ENCODE data around the gene ODAD4.
A peak's percentile ranks its signal among the peaks of the same experiment; 100 is the strongest.

ODAD4 gene

DNA sequence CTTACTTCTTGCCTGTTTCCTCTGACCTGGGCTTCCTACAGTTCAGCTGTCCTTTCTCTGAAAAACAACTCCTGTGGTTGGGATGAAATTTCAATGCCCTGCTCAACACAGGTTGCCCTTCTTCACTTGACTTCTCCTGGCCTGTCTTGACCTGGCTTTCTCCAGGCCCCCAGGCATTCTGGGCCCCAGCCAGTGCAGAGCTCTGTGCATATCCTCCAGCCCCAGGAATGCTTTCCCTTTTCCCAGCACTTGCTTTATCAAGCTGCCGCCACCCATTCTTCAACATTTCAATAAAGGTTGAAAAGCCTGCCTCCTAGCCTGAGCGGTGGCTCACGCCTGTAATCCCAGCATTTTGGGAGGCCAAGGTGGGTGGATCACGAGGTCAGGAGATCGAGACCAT, 10.8 kb downstream of the ODAD4 start:
- no peak for DNase-seq (ENCODE audit: low read depth)

DNA sequence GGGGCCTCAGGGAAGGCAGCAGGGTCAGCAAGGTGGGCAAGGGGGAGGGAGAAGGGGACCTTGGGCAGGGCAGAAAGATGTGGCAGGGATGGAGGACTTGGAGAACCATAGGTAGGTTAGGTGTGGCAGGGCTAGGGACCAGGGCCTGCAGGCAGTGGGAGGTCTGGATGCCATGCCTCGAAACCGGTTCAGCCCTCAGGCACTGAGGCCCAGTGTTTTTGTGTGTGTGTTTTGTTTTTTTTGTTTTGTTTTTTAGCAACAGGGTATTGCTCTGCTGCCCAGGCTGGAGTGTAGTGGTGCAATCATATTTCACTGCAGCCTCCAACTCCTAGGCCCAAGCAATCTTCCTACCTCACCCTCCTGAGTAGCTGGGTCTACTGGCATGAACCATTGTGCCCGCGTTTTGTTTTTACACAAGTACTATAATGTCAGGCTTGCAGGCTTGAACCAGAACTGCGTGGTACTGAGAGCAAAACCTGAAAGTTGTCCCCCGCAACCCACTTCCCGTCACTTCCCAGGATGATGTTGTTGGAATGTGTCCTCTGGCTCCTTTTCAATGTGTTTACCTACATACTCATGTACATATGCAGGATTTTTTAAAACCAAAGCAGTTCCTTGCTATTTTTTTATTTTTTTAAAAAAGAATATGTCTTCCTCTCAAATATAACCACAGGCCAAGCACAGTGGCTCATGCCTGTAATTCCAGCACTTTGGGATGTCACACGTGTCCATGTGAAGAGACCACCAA, 12.4 kb downstream of the ODAD4 start:
- no peak for DNase-seq (ENCODE audit: low read depth)

- no peak for DNase-seq (ENCODE audit: low read depth)
Measured at GRCh38 chr17:41943492-41943891, 13.1 kb downstream of the ODAD4 start.

GRCh38 chr17:41944943-41945342, 14.5 kb downstream of the ODAD4 start:
- no peak for DNase-seq (ENCODE audit: low read depth)

GRCh38 chr17:41948762-41949460, 18.5 kb downstream of the ODAD4 start:
- no peak for DNase-seq (ENCODE audit: low read depth)

- DNase-seq (ENCODE audit: low read depth): no peak
Measured at GRCh38 chr17:41956522-41956921, 26.1 kb downstream of the ODAD4 start.

GRCh38 chr17:41957031-41957868, 26.8 kb downstream of the ODAD4 start:
- no peak for DNase-seq (ENCODE audit: low read depth)

GRCh38 chr17:41957869-41958439, 27.5 kb downstream of the ODAD4 start:
- no peak for DNase-seq (ENCODE audit: low read depth)

DNA sequence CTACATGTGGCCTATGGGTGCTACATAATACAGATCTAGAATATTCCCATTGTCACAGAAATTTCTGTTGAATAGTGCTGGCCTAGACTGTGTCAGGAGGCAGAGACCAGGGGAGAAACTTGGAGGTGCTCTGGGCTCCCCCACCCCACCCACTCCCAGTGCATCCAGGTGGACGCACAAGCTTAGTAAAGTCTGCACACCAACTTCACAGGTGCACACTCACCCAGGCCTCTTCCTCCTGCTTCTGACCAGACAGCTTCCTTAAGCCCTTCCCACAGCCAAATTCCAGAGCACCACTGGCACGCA, 28.6 kb downstream of the ODAD4 start:
- DNase-seq (ENCODE audit: low read depth): no peak

GRCh38 chr17:41959336-41960095, 29.1 kb downstream of the ODAD4 start:
- no peak for DNase-seq (ENCODE audit: low read depth)

DNA sequence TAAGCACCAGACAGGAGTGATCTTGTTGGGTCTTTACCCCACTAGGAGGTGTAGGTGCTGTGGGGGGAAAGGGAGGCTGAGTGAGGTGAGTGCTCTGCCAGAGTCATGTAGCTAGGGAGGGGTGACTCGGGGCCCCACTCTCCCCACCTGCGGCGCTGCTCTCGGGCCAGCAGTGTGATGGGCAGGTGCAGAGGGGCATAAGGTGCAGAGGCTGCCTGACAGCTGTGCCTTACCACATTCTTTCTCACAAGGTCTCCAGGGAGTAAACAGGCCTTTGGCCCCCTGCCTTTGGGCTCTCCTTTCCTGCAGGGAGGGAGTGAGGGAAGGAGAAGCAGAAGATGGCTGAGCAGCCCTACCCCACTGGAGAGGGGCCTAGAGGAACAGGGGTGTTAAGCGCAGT, 31.7 kb downstream of the ODAD4 start:
- DNase-seq (ENCODE audit: low read depth): no peak

GRCh38 chr17:41962768-41963434, 32.5 kb downstream of the ODAD4 start:
- DNase-seq (ENCODE audit: low read depth): no peak

DNA sequence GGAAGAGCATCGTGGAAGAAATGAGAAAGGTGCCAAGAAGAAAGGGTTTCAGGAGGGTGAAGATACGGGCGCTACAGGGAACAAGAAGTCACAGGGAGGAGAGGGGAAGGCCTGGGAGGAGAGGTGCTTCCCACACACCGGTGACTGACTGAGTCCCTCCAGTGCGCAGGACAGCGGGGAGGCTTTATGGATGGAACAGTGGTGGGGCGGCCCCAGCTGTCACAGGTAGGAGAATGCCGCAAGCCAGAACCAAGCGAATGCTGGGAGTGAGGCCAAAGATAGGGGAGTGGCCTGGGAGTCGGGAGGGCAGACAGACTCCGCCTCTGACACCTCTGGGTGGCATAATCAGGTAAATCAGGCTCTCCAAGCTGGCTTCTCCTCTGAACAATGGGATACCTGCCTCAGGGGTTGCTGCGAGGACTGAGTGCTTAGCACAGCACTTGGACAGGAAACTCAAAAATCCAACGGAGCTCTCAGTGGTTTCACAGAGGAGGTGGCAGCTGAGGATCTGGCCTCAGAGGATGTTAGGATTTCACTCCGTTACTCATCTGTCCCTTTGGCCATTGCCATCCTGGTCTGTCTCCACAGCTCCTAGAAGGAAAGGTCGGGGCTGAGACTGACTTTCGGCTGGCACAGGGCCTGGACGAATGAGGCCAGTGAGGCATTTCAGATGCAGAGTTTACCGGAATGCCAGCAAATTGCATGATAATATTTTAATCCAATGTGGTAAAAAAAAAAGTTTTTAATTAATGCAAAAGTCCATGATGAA, 35.5 kb downstream of the ODAD4 start:
- DNase-seq (ENCODE audit: low read depth): no peak

GRCh38 chr17:41966463-41967140, 36.2 kb downstream of the ODAD4 start, which contains the start of gene CNP:
CNP (plus strand) TSS chr17:41966795; CDS start chr17:41966885, 90 bp downstream.
- DNase-seq (ENCODE audit: low read depth): peak; percentile 88

GRCh38 chr17:41967141-41967920, 36.9 kb downstream of the ODAD4 start:
- DNase-seq (ENCODE audit: low read depth): no peak

DNA sequence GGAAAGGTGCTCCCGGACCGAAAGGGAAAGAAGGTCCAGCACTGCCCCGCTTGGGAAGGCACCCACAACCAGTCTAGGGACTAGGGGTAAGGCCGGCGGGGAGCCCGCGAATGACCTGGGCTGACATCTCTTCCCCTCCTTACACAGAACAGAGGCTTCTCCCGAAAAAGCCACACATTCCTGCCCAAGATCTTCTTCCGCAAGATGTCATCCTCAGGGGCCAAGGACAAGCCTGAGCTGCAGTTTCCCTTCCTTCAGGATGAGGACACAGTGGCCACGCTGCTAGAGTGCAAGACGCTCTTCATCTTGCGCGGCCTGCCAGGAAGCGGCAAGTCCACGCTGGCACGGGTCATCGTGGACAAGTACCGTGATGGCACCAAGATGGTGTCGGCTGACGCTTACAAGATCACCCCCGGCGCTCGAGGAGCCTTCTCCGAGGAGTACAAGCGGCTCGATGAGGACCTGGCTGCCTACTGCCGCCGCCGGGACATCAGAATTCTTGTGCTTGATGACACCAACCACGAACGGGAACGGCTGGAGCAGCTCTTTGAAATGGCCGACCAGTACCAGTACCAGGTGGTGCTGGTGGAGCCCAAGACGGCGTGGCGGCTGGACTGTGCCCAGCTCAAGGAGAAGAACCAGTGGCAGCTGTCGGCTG, 37.6 kb downstream of the ODAD4 start:
- no peak for DNase-seq (ENCODE audit: low read depth)

GRCh38 chr17:41968676-41969075, 38.3 kb downstream of the ODAD4 start:
- no peak for DNase-seq (ENCODE audit: low read depth)

GRCh38 chr17:41970901-41971331, 40.5 kb downstream of the ODAD4 start:
- no peak for DNase-seq (ENCODE audit: low read depth)

Data from GM04504 (cell line).